ENCODE results near the gene SUMO4.

SUMO4 gene

GRCh38 chr6:149400050-149400449 is at the start of gene SUMO4:
Gene SUMO4, plus strand, starts transcription at chr6:149400262. Its CDS starts 130 bp downstream, at chr6:149400392.
- DNase-seq (ENCODE audit: low read depth in 2 of 2, low spot score in 1 of 2) = no peak

DNA sequence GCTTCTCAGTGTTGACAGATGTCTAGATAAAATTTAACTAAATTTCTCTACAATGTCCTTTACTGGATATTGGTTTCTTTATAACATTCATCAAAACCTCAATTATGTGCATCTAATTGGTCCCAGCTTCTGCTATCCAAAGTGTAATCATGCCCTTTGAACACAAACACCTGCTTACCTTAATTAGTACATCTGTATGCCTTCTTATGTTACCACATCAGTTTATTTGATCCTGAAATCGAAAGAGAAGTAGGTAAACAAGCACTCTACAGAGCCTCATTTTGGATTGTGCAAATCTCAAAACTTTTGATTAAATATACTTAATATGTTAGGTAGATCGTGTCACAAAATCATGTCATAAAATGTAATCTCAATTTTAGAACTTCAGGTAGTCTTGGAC is 46.1 kb upstream of the SUMO4 start:
- no peak for DNase-seq (ENCODE audit: low read depth in 2 of 2, low spot score in 1 of 2)

DNA sequence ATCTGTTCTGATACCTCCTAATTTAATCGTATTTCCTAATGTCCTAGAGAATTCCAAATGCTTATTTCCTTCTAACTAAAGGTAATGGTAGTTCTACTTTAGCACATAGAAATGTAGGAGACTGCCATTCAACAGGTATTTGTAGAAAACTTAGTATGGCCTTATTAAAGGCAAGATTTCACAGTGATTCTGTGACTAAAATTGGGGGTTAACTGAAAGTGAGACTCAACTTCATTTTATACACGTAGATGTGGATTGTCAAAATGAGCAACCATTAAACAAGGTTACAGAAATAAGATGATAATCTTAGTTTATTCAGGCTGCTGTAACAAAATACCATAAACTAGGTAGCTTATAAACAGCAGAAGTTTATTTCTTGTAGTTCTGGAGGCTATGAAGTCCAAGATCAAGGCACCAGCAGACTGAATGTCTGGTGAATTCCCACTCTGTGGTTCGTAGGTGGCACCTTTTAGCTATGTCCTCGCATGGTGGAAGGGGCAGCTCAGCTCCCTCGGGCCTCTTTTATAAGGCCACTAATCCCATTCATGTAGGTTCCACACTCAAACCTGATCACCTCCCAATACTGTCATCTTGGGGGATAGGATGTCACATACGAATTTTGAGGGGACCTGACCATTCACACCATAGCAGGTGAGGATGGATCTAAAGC is 43.8 kb upstream of the SUMO4 start:
- no peak for DNase-seq (ENCODE audit: low read depth in 2 of 2, low spot score in 1 of 2)

DNA sequence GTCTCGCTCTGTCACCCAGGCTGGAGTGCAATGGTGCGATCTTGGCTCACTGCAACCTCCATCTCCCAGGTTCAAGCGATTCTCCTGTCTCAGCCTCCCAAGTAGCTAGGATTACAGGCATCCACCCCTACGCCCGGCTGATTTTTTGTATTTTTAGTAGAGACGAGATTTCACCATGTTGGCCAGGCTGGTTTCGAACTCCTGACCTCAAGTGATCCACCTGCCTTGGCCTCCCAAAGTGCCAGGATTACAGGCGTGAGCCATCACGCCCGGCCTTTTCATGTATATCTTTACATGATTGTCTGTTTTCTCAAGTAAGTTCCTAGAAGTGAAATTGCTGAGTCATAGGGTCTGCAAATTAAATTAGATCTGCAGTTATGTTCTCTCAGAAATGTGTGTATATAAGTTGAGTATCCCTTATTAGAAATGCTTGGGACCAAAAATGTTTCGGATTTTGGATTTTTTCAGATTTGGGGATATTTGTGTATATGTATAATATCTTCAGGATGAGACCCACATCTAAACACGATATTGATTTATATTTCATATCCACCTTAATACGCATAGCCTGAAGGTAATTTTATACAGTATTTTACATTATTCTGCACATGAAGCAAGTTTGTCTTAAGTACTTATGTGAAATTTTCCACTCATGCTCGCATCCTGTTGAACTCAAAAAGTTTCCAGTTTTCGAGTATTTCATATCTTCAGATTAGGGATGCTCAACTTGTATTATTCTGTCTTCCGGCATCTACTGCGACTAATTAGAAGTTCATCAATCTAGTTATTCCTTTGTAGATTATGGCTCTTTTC is 42.1 kb upstream of the SUMO4 start:
- DNase-seq (ENCODE audit: low read depth in 2 of 2, low spot score in 1 of 2) = no peak

DNA sequence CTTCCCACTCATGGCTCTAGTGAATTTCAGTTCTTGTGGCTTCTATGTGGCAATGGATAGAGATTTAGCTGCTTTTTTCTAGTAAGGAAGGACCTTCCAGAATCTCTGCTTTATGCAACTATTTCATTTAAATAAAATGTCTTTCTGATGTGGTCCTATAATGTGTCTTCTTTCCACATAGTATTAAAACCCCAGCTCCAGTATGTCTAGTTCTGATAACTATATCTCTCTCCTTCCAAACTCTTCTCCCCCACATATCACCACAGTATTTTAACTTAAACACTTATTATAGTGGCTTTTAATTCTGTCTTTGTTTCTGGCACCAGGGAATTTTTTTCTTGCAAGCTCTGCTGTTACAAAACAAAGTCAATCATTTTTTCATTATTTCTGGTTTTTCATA is 40.6 kb upstream of the SUMO4 start:
- DNase-seq (ENCODE audit: low read depth in 2 of 2, low spot score in 1 of 2) = no peak

GRCh38 chr6:149360536-149360935 is 39.5 kb upstream of the SUMO4 start:
- DNase-seq (ENCODE audit: low read depth in 2 of 2, low spot score in 1 of 2) = no peak

GRCh38 chr6:149362289-149362688 is 37.8 kb upstream of the SUMO4 start:
- DNase-seq (ENCODE audit: low read depth in 2 of 2, low spot score in 1 of 2) = no peak

DNA sequence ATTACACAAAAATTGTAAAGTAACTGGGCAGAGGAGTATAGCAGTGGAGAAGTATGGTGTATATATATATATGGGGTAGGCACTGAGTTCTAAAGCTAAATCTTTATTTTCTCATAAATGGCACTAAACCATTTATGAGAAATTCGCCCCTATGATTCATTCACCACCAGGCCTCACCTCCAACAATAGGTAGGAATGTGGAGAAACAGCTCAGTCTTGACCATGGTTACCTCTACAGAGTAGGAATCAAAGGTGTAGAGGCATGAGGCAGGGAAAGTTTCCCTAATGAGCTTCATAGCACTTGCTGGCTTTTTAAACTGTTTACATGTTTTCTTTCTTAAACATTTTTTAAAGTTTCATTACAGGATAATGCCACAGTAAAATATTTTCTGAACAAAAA is 36.9 kb upstream of the SUMO4 start:
- DNase-seq (ENCODE audit: low read depth in 2 of 2, low spot score in 1 of 2) = no peak

DNA sequence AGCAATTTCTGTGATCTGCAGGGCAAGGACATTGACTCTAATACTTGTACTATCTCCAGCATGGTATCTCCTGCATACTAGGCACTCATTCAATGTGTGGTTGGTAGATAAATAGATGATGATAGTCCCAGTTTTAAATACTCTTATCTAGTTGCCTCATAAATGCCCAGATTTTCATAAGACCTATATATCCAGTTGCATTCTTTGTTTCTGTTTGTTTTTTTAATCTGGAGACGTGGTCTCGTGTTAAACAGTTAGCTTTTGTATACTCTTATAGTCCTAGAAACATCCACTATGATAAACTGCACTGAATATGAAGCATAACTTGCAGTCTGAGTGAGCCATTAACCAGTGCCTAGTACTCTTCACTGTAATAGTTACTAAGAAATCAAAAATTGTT is 35.5 kb upstream of the SUMO4 start:
- DNase-seq (ENCODE audit: low read depth in 2 of 2, low spot score in 1 of 2) = no peak

DNA sequence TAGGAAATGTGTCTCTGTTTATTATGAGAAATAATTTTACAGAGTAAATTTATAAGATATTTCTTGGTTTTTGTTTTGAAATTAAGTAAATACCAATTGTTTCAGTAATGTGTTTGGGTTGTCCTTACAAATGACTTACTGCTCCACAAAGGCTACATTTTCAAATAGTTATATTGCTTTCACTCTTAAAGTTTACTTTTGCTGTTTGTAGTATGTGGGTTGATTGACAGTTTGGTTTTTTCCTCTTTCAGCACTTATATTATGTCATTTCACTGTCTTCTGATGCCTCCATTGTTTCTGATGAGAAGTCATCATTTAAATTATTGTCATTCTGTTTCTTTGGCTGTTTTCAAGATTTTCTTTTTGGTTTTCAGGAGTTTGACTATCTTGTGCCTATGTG is 34.9 kb upstream of the SUMO4 start:
- no peak for DNase-seq (ENCODE audit: low read depth in 2 of 2, low spot score in 1 of 2)

DNA sequence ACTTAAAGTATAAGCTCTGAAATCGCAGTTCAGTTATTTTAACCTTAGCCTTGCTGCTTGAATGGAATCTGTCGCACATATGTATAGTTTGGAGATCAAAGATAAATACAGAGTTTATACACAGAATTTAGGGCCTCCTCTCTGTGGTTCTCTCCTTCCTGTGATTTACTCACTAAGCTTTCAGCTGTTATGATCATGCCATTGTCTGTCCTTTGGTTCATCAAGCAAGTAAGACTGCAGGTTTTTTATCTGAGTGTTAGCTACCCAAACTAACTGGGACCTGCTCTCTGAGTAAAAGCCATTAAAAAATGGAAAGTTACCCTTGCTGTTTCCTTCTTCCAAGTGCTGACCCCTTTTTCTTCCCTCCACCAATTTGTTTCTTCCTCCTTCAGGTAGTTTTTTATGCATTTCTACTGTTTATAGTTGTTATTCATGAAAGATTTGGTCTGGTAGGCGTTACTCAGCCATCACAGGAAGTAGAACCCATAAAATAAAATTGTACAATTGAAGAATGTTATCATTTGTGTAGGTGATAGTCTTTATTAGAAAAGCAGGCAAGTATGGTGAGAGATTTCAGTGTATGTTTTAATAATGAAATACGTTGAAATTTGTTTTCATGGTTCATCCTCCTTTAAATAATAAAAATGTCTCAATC is 33.7 kb upstream of the SUMO4 start:
- DNase-seq (ENCODE audit: low read depth in 2 of 2, low spot score in 1 of 2) = no peak

DNA sequence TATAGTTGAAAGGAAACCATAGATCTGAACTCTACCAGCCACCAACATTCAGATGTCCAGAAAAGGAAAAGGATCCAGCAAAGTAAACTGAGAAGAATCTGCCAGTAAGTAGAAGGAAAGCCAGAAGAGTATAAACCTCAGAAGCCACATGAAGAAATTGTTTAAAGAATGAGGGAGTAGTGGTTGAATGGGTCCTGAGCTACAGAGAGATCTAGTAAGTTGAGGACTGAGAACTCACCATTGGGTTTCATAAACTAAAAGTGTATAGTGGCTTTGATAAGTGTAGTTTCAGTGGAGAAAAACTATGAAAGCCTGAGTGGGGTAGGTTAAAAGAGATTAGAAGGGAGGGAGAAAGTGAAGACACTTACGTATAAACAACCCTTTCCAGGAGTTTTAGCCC is 32.0 kb upstream of the SUMO4 start:
- DNase-seq (ENCODE audit: low read depth in 2 of 2, low spot score in 1 of 2) = no peak

GRCh38 chr6:149371154-149371553 is 28.9 kb upstream of the SUMO4 start:
- no peak for DNase-seq (ENCODE audit: low read depth in 2 of 2, low spot score in 1 of 2)

GRCh38 chr6:149372062-149372461 is 28.0 kb upstream of the SUMO4 start:
- no peak for DNase-seq (ENCODE audit: low read depth in 2 of 2, low spot score in 1 of 2)

DNA sequence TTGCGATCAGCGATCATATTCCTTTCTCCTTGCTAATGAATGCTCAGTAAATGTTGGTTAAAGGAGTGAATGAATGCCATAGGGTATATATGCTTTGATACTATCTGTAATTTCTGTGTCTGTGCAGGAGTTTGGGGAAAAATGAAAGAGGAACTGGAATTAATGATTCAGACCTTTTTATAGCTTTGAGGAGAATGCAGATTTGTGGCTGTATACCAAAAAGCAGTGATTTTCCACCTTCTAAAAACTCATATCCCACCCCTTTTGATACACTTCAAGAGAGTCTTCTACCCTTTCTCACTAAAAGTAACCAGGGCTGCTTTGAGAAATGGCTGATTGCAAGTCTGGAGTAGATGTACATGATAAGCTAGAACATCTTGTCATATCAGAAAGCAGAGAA is 26.6 kb upstream of the SUMO4 start:
- no peak for DNase-seq (ENCODE audit: low read depth in 2 of 2, low spot score in 1 of 2)

GRCh38 chr6:149379977-149380376 is 20.1 kb upstream of the SUMO4 start:
- no peak for DNase-seq (ENCODE audit: low read depth in 2 of 2, low spot score in 1 of 2)

- no peak for DNase-seq (ENCODE audit: low read depth in 2 of 2, low spot score in 1 of 2)
These were observed 19.5 kb upstream of the SUMO4 start for GRCh38 chr6:149380523-149380922.

DNA sequence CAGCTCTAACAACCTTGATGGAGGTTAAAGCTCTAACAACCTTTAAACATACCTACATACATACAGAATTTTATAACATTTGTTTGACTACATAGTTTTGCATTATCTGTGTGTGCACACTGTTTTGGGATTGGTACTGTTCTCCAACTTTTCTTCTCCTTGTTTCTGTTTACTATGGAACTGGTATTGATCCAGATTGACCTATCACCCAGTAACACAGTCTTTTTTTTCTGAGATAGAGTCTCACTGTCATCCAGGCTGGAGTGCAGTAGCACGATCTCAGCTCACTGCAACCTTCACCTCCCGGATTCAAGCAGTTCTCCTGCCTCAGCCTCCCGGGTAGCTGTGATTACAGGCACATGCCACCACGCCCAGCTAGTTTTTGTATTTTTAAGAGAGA is 16.7 kb upstream of the SUMO4 start:
- DNase-seq (ENCODE audit: low read depth in 2 of 2, low spot score in 1 of 2) = no peak

DNA sequence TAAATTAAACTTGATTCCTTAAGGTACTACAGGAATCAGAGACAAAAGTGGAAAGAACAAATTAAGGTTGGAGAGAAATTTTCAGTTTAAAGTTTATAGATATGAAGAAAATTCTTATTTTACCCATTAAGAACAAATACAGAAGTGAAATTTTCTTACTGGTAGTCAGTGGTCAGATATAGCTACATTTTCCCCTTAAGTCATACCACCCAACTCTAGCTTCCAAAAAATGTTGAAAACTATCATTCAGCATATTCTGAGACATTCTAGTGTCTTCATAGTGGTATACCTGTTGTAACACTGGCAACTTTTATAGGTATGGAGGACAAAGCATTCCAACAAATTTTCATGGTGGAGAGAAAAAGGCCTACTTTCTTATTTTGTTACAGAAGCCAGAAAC is 15.6 kb upstream of the SUMO4 start:
- no peak for DNase-seq (ENCODE audit: low read depth in 2 of 2, low spot score in 1 of 2)

DNA sequence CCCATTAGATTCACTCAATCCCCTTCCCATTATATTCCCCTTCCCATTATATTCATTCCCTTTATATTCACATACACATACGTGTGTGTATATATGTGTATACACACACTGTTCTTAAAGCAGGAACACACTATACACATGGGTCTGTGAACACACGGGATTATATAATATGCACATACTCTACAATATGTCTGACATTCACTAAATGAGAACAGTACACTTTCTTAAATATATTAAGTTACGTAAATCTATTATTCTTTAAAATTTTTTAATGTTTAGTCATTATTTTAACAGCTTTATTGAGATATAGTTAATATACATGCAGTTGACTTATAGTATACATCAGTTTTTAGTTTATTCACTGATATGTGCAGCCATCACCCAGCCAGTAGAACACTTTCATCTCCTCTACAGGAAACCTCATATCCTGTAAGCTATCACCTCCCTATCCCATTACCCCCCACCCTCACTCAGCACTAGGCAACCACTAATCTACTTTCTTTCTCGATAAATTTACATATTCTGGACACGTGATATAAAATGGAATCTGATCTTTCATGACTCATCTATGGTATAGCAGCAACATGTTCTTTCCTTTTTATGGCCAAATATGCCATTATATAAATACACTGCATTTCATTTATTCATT is 13.9 kb upstream of the SUMO4 start:
- no peak for DNase-seq (ENCODE audit: low read depth in 2 of 2, low spot score in 1 of 2)

DNA sequence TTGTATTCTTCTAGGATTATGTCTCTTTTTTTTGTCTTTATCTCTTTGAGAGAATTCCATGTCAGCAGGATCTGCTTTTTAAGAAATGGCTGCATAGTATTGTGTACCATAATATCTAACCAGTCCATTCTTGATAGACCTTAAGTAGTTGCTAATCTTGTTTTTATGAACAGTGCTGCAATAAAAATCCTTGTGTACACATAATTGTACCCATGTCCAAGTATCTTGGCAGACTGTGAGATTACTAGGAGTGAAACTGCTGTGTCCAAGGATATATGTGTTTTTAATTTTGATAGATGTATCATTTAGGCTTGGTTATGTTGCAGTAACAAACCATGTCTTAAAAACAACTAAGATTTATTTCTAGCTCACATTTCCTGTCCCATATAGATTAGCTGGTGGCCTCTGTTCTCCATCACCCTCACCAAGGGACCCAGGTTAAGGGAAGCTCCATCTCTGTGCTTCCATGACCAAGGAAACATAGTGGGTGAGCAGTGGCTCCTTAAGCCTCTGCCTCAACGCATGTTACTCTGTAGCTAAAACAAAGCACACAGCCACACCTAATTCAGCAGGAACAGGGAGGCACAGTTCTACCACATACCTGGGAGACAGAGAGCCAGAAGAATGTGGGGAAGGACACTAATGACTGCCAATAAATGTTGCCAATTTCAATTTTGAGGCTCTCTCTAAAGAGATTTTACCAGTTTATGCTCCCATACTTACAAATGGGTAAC is 12.1 kb upstream of the SUMO4 start:
- DNase-seq (ENCODE audit: low read depth in 2 of 2, low spot score in 1 of 2) = no peak

Data from stimulated activated CD8-positive, alpha-beta memory T cell treated with anti-CD3 and anti-CD28 coated beads, Interleukin-4, amount 100 ng/mL, for 1 hour (primary cell).